ENCODE results near the gene OTUD7B. TPM values are rescaled to one million over a fixed set of nuclear protein-coding genes. Genes with fewer than 3 reads are reported as not detected.

Gene OTUD7B
- total and polyA plus RNA-seq, 9 of the 15 experiments (the other 6 are each of a cell fraction or from before 2014, with no cell fraction given): 0.96 to 18.8 (median 7.4) TPM

GRCh38 chr1:150049926-150050325 lies 39.4 kb upstream of the OTUD7B start (continued):
- TF ChIP-seq, protein P1, sequence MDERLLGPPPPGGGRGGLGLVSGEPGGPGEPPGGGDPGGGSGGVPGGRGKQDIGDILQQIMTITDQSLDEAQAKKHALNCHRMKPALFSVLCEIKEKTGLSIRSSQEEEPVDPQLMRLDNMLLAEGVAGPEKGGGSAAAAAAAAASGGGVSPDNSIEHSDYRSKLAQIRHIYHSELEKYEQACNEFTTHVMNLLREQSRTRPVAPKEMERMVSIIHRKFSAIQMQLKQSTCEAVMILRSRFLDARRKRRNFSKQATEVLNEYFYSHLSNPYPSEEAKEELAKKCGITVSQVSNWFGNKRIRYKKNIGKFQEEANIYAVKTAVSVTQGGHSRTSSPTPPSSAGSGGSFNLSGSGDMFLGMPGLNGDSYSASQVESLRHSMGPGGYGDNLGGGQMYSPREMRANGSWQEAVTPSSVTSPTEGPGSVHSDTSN (CRISPR knock-in tag; IDR thresholded peaks at IDR 0.05; ENCODE audit: low read depth): no peak
- TF ChIP-seq, protein P1 (tag; conservative IDR thresholded peaks at IDR 0.05; ENCODE audit: low read depth): no peak
- no peak for TF ChIP-seq POLR2AphosphoS5 (IDR thresholded peaks at IDR 0.05; ENCODE audit: control insufficient read depth, insufficient read depth, low read depth, low read length)
- no peak for TF ChIP-seq ZNF384 (IDR thresholded peaks at IDR 0.05; ENCODE audit: low read depth, low read length)
- TF ChIP-seq RBBP5 (IDR thresholded peaks at IDR 0.05; ENCODE audit: borderline replicate concordance, insufficient read depth, low read length, poor library complexity, severe bottlenecking): no peak
- TF ChIP-seq BCOR (IDR thresholded peaks at IDR 0.05): no peak

- ChIA-PET CTCF (ENCODE audit: low intra/inter-chr PET ratio) (no interaction called here), POLR2A (no interaction called here)
- TF ChIP-seq DACH1 (IDR thresholded peaks at IDR 0.05; ENCODE audit: partially characterized antibody) (no peak), PYGO2 (tag; IDR thresholded peaks at IDR 0.05) (no peak), ZNF586 (CRISPR knock-in tag; conservative IDR thresholded peaks at IDR 0.05) (no peak), MCM2 (IDR thresholded peaks at IDR 0.05; ENCODE audit: low read depth) (no peak), ZBTB43 (CRISPR knock-in tag; IDR thresholded peaks at IDR 0.05) (no peak), CCAR2 (IDR thresholded peaks at IDR 0.05; ENCODE audit: low read depth, low read length) (no peak), FOXM1 (IDR thresholded peaks at IDR 0.05; ENCODE audit: low read depth) (no peak), FOXM1 (CRISPR knock-in tag; IDR thresholded peaks at IDR 0.05; ENCODE audit: low read depth) (no peak), FUS (optimal IDR thresholded peaks at IDR 0.05; ENCODE audit: low read depth, low read length) (no peak), FOXJ3 (CRISPR knock-in tag; IDR thresholded peaks at IDR 0.05) (no peak)
Measured at GRCh38 chr1:150034336-150034735, 23.8 kb upstream of the OTUD7B start.

More at GRCh38 chr1:150034336-150034735, 23.8 kb upstream of the OTUD7B start:
- DNase-seq (ENCODE audit: extremely low read depth in 1 of 4, low spot score in 3 of 4) (no peak), ATAC-seq (no peak), FAIRE-seq (no peak)
- no TSS peak for BruUV-seq (replicated peaks)
- Histone ChIP-seq H3K4me1 (replicated peaks in 1 of 2; ENCODE audit: control insufficient read depth in 2 of 2, insufficient read depth in 2 of 2, low read length in 2 of 2) (no peaks in the 10 kb centered on the region), H3K9me1 (ENCODE audit: control insufficient read depth, insufficient read depth, low read length) (no peaks in the 10 kb centered on the region), H3K27me3 (ENCODE audit: control insufficient read depth in 2 of 2, insufficient read depth in 2 of 2, low read length in 2 of 2) (no peaks in the 10 kb centered on the region), H3K9me3 (replicated peaks; ENCODE audit: control insufficient read depth, insufficient read depth, low read depth, low read length) (no peaks in the 10 kb centered on the region), H3K4me2 (ENCODE audit: insufficient read depth, low read length) (no peak overlapping the region), H4K20me1 (replicated peaks; ENCODE audit: control insufficient read depth, insufficient read depth, low read length) (no peaks in the 10 kb centered on the region), H3K4me3 (no peak overlapping the region), H3K9ac (ENCODE audit: insufficient read depth in 1 of 2, low read depth in 2 of 2, low read length in 2 of 2) (no peak overlapping the region), H3K79me2 (ENCODE audit: control insufficient read depth, insufficient read depth, low read length) (no peaks in the 10 kb centered on the region), H3K36me3 (ENCODE audit: control insufficient read depth, insufficient read depth, low read length) (no peaks in the 10 kb centered on the region), H3K27ac (ENCODE audit: extremely low read depth, low read depth, low read length) (no peak overlapping the region), H2AFZ (ENCODE audit: low read depth, low read length) (no peak overlapping the region)
- intact Hi-C loops (cut with micrococcal nuclease) (no loop called here), in situ Hi-C loops (cut with MboI) (no loop called here)

Measured in K562 (cell line).